A549 (cell line): ENCODE data around the gene DCAF7.

Source experiments
- EP300 ChIP-seq, 2 experiments: fragments of >200 bp; sonication (Bioruptor Twin); formaldehyde crosslinking; IDR thresholded peaks; 2 replicates in 1 of 2; 3 replicates in 1 of 2; pipeline ENCODE4 v1.6.1; 2016 to 2017
- NFE2L2 ChIP-seq: fragments of 150-350 bp; conservative IDR thresholded peaks from 2 replicates; pipeline ENCODE4 v1.6.1; 2014; ENCODE audit warnings: low read length
- NPAS2 ChIP-seq: fragments of 250-450 bp; sonication (Bioruptor Pico); IDR thresholded peaks from 2 replicates; pipeline ENCODE4 v1.8.0; 2022; ENCODE audit warnings: mild to moderate bottlenecking, moderate library complexity, borderline replicate concordance
- POLR2AphosphoS2 ChIP-seq: conservative IDR thresholded peaks from 2 replicates; pipeline ENCODE4 v1.6.1; 2012; ENCODE audit warnings: low read length, improper control_type of control experiment, inconsistent platforms
- REST ChIP-seq: fragments of 200-600 bp; sonication (generic); IDR thresholded peaks from 2 replicates; pipeline ENCODE4 v1.6.1; 2016; ENCODE audit warnings: antibody characterized with exemption, mild to moderate bottlenecking, moderate library complexity
- RNF2 ChIP-seq: fragments of 200-600 bp; sonication (generic); IDR thresholded peaks from 2 replicates; pipeline ENCODE4 v1.6.1; 2016; ENCODE audit warnings: low read depth, mild to moderate bottlenecking, antibody characterized with exemption, moderate library complexity, borderline replicate concordance
- SREBF2 ChIP-seq: fragments of 450-650 bp; IDR thresholded peaks from 2 replicates; pipeline ENCODE4 v1.6.1; 2014; ENCODE audit warnings: mild to moderate bottlenecking, moderate library complexity
- TP53 ChIP-seq: fragments of 250-450 bp; sonication (Bioruptor Pico); IDR thresholded peaks from 2 replicates; pipeline ENCODE4 v1.5.0; 2021; ENCODE audit warnings: mild to moderate bottlenecking, moderate library complexity
- TF ChIP-seq, protein P1 (sequence below): IDR thresholded peaks from 2 replicates; pipeline ENCODE4 v1.6.1; 2012
- TF ChIP-seq, protein P2 (sequence below): IDR thresholded peaks from 2 replicates; pipeline ENCODE4 v1.6.1; 2012
- TF ChIP-seq, protein P3 (sequence below): fragments of >200 bp; sonication (Bioruptor Twin); formaldehyde crosslinking; IDR thresholded peaks from 3 replicates; pipeline ENCODE4 v1.5.1; 2016

- TF ChIP-seq, protein P1, sequence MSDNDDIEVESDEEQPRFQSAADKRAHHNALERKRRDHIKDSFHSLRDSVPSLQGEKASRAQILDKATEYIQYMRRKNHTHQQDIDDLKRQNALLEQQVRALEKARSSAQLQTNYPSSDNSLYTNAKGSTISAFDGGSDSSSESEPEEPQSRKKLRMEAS = peak; percentile 95
- TF ChIP-seq EP300 (IDR thresholded peaks at IDR 0.05) (no peak), NPAS2 (CRISPR knock-in tag) (no peak), TP53 (CRISPR knock-in tag) (0 out of 2 replicates have a peak, but pooled peaks have one; percentile 23), POLR2AphosphoS2 (no peak), NFE2L2 (no peak), SREBF2 (no peak), REST (no peak), RNF2 (no peak)
- TF ChIP-seq, protein P2, sequence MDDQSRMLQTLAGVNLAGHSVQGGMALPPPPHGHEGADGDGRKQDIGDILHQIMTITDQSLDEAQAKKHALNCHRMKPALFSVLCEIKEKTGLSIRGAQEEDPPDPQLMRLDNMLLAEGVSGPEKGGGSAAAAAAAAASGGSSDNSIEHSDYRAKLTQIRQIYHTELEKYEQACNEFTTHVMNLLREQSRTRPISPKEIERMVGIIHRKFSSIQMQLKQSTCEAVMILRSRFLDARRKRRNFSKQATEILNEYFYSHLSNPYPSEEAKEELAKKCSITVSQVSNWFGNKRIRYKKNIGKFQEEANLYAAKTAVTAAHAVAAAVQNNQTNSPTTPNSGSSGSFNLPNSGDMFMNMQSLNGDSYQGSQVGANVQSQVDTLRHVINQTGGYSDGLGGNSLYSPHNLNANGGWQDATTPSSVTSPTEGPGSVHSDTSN = peak; percentile 85
- TF ChIP-seq, protein P3, sequence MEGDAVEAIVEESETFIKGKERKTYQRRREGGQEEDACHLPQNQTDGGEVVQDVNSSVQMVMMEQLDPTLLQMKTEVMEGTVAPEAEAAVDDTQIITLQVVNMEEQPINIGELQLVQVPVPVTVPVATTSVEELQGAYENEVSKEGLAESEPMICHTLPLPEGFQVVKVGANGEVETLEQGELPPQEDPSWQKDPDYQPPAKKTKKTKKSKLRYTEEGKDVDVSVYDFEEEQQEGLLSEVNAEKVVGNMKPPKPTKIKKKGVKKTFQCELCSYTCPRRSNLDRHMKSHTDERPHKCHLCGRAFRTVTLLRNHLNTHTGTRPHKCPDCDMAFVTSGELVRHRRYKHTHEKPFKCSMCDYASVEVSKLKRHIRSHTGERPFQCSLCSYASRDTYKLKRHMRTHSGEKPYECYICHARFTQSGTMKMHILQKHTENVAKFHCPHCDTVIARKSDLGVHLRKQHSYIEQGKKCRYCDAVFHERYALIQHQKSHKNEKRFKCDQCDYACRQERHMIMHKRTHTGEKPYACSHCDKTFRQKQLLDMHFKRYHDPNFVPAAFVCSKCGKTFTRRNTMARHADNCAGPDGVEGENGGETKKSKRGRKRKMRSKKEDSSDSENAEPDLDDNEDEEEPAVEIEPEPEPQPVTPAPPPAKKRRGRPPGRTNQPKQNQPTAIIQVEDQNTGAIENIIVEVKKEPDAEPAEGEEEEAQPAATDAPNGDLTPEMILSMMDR = no peak
These were observed 50.5 kb downstream of the DCAF7 start, which contains the start of gene TACO1 for GRCh38 chr17:63600569-63601438.
